Embryonic facial prominence (tissue), 1 donor: ENCODE measurements around the gene YY1.
A peak's percentile ranks its signal among the peaks of the same experiment; 100 is the strongest.
"Not testable (repeated sequence)": the region's sequence is repeated elsewhere in the genome, so short reads cannot be mapped to it uniquely, and the experiment has no call there.

Experiments
- DNase-seq: peaks from one replicate; pipeline ENCODE4 v3.0.0-alpha.2; 2016; ENCODE audit errors: extremely low spot score

The YY1 gene

DNA sequence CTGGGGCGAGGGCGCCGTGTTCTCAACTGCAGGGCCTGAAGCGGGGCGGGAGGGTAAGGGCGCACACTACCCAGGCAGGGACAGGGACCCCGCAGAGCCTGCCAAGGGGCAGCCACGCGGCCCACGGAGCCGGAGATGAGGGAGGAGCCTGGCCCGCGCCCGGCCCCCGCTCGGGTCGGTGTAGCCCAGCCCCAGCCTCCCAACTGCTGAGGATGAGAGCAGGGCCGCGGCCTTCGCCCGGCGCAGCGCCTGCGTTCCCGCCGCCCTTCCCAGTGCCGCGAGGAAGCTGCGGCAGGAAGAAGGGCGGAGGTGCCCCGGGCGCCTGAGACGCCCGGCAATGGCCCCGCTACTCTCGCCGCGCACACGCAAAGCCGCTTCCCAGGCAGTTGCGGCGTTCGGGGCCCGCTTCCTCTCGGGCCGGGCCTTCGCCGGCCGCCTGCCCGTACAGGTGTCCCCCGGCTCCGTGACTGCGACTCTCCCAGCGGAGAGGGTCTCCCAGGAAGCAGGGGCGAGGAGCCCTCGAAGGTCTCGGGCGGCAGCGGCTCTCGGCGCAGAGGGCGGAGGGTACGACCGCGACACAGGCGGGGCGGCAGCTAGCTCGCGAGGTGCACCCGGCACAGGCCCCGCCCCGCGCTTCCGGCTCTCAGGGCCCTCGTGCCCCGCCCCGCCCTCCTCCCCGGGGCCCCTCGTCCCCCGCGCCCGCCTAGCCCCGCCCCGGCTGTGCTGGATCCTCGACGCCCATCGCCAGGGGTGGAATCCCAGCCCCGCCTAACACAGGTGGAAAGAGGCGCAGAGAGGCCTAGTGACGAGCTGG lies 24.8 kb upstream of the YY1 start:
- no peak for DNase-seq

DNA sequence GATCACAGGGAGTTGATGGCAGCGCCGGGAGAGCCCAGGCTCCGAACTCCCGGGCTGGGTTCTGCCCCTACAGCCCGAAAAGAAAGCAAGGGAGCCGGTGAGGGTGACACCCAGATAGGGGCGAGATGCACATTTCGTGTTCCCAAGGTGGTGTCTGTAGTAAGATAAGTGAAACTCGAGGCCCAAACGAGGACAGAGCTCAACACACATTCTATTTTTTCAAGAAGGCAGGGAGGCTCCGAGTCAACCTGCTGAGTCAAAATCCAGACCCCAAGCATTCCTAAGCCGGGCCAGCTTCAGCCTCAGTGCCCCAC lies 24.2 kb upstream of the YY1 start:
- DNase-seq: no peak

DNA sequence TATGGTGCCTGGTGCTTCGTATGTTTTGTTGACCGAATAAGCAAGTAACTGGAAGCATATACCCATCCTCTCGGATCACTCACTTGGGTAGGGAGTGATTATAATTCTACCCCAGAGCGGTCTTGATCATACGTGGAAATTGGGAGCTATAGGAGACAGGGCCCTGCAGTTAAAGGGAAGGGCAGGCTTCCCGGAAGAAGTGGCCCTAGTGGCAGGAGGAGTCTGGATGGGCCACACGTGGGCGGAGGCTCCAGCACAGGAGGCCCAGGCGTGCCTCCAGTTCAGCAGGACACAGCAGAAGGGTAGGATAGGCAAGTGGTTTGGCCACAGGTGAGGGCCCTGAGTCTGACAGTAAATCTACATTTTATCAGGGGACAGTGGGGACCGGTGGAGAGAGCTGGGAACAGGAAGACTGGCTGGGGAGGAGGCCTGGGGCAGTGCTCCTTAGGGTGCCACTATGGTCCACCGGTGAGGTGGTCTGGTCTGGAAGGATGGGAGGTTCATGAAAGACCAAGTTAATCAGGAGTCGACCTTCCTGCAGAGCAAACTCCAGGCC lies 23.5 kb upstream of the YY1 start:
- no peak for DNase-seq

DNA sequence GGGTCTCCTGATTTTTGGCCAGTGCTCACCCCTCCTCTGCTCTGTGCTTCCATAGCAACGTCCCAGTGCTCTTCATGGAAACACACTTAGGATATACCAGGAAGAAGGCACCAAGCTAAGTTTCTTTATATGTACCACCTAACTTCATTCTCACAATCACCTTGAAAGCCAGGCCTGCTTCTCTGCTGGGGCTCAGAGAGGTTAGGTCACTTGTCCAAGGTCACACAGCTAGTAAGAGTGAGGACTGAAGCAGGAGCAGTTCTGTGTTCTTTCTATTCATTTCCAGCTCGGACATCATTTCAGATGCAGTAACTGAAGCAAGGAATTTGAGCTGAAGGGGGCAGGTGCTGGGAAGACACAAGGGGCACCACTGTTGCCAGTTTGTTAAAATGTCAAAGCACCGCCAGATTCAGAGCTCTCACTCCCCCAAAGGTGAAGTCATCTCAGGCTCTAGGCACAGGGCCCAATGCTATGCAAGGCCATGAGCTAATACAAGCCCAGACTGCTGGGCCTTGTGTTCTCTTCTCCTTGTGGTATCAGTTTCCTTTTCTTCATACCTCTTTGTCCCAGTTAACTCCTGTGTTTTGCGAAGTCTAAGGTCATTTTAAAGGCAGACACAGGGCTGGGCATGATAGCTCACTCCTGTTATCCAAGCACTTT lies 19.7 kb upstream of the YY1 start:
- no peak for DNase-seq

DNA sequence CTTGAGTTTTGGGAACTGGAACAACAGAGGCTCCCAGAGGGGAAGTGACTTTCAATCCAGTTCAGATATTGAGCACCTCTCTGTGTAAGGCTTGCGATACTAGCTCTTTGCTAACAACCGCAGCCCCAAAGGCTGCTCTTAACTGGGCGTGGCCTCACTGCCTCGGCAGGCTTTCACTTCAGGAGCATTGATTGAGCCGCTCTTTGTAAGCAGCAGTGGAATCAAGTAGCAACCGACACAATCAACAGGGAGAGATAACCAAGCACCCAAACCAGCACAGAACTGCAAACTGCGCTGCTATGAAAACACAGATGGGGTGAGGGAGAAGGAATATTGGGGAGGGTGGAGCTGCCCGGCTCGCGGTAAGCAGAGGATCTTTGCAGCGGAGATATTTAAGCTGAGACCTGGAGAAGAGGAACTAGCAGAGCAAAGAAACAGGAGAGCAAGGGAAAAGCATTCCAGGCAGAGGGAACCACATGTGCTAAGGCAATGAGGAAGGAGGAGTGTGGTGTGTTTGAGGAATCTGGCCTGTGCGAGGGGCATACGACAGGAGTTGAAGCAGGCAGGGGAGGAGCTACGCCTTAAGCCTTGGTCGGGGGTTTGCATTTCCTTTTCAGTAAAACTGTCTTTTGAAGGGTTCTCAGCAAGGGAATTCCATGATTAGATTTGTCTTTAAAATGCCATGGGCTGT lies 17.3 kb upstream of the YY1 start:
- DNase-seq: no peak

DNA sequence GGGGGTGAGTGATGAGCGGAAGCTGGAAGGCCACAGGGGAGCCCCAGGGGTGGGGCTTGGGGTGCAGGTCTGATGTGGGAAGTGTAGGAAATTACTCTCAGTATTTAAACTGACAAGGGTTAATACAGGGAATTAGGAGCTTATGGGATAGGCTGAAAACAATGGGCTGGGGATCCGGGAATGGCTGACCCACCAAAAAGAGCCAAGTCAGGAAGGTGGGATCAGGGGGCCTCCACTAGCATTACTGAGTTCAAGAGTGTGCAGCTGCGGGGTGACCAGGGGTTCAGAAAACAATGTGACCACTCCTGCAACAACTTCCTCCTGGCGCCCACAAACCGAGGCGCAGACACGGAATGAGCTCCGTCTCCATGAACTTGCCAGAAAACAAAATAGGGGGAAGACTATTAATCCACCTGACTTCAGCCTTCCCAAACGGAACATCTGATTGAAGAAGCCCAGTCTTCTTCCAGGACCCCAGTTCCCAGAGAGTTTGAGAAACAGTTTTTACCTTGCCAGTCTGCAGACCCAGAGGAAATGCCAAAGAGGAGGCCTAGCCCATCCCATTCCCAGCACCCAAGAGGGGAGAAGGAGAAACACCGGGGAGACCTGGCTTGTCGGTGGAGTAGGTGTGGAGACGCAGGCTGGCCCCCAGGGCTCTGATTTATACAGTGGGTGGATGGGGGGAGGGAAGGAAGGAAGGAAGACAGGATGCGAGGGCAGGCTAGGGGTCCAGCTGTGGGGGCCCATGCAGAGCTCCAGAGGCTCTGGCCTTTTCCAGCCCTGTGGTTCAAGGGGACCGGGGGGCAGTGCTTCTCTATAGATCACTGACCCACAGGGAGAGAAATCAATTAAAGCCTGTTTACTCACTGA lies 16.5 kb upstream of the YY1 start:
- no peak for DNase-seq

DNA sequence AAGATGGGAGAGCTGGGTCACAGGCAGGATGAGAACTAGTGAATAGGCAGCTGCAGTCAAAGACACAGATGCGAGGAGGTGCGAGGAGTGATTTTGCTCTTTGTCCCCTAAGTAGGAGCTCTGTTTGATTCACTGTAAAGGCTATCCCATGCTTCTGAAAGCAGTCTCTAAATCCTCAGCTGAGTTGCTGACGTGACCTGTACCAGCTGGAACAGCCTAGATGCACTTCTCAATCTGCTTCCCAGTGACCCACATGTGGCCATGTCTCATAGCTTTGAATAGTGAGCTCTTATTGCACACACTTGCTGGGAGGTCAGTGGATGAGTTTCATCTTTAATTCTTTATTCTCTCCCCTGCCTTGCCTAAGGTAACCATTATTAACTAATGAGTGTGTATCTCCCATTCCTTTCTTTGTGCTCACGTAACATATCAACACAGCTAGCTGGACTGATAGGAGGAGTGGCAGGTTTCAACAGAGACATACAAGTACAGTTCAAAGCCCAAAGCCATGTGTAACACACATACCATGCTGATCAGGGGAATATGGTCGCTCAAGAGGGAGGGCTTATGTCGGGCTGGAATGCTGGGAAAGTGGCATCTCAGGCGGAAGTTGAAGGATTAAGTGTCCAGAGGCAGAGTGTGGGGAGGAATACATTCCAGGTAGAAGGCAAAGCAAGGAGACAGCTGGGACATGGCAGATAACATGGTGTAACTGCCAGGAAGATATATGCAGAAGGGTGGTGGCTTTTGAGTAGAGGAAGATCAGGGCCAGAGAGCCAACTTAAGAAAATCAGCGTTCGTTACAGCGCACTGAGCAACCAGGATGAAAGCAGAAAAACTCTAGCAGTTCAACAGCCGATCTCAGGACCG lies 15.4 kb upstream of the YY1 start:
- no peak for DNase-seq

GRCh38 chr14:100224229-100224866 lies 14.6 kb upstream of the YY1 start:
- DNase-seq: no peak

- DNase-seq: no peak
Measured at GRCh38 chr14:100225169-100225568, 13.8 kb upstream of the YY1 start.

GRCh38 chr14:100230361-100230760 lies 8.6 kb upstream of the YY1 start:
- no peak for DNase-seq

- DNase-seq: no peak
Measured at GRCh38 chr14:100234511-100234910, 4.4 kb upstream of the YY1 start.

DNA sequence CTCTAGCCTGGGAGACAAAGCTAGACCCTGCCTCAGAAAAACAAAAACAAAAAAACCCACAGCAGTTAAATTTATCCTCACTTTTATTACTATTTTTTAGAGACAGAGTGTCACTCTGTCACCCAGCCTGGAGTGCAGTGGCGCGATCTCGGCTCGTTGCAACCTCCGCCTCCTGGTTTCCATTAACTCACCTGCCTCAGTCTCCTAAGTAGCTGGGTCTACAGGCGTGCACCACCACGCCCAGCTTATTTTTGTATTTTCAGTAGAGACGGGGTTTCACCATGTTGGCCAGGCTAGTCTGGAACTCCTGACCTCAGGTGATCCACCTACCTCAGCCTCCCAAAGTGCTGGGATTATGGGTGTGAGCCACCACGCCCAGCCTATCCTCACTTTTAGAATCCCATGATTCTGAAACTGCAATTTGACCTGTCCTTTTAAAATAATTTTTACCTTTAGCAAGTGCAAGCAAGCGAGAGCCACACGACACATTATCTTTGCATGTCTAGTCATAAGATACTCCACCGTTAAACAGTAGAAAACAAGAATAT lies 2.6 kb upstream of the YY1 start:
- DNase-seq: not testable (repeated sequence)

DNA sequence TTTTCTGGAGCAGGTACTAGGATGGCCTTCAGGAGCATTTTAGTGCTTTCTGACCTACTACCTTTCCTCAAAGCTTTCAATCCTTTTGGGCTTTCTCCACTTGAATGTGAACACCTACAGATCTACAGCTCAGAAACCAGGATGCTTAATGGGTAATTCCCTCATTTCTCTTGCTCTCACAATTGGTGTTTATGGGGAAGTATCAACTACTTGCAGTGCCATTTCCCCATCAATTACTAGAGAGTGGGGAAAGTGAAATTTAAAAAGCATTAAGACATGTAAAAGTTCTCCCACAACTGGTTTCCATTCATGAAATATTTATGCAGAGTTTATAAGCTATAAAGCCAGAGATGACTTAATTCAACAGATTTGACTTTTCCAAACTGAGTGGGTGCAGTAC lies 2.1 kb upstream of the YY1 start:
- no peak for DNase-seq

DNA sequence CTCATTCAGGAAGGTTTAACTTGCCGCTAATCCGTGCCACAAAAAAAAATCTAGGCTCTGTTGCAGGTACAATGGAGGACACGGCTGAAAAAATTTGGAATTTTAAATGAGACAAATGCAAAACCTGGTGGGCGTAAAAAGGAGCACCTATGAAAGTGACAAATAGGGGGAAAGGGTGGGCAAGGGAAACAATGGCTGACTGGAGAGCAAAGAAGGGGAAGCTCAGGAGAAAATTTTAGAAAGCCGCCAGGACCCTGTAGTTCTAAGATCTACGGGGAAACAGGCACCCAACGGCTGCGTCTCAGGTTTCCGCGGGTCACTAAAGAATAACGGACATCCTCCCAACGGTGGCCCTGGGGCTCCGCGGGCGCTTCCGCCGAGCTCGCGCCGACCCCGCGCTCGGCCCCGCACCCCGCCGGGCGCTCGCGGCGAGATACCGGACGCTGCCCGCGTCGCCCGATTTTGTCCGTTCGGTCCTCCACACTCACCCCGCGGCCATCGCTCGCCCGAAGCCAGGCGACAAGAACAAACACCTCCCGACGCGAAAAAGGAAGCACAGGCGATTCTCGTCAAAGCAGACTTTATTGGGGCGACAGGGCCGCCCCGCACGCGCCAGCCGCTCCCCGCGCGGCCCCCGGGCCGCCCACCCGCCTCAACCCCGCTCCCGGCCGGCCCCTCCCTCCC lies 1.1 kb upstream of the YY1 start:
- DNase-seq: no peak

GRCh38 chr14:100239211-100239839 lies 381 bp downstream of the YY1 start:
- DNase-seq: no peak

DNA sequence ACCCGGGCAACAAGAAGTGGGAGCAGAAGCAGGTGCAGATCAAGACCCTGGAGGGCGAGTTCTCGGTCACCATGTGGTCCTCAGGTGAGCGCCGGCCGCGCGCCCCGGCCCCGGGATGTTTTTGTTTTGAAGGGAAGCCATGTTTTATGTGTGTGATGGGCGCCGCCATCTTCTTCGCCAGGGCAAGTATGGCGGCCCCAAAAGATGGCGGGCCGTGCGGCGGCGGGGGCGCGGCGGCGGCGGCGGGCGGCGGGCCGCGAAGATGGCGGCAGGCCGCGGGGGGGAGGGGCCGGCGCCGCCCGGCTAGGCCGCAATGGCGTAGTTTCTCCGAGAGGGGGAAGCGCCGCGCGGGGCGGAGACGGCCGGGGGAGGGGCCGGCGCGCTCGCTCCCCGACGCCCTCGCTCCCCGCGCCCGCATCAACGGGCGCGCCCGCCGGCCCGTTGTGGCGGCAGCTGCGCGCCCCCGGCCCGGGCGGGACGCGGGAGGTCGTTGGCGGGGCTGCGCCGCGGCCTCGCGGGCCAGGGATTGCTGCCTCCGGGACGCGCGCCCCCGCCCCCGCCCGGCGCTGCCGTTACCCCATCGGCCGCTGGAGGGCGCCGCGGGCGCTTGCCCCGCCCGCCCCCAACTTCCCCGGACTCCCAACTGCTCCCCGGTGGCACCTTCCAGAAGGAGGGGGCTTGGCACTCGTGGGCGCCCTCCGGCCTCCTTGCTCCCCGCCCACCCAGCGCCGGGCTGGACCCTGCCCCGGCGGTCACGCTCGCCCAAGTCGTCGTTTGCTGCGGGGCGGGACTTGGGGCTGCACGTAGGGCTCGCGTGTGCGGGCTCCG lies 1.1 kb downstream of the YY1 start:
- peak; percentile 68 for DNase-seq

- no peak for DNase-seq
Measured at GRCh38 chr14:100240668-100241032, 1.7 kb downstream of the YY1 start.

DNA sequence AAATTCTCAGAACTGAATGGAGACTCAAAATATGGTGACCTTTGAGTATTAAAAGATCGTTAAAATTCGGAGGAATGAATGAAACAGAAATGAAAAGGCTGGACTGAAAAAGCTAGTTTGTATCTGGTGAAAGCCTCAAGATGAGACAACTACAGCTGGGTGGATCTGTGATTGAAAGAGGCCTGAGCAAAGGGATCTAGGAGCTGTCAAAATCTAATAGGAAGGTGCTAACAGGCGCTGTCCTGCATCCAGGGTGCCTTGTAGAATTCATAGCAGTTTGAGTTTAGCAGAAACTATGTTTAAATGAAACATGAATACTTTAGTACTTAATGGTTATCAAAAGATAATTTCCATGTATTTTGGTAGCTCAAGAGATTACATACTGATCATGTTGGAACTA lies 2.3 kb downstream of the YY1 start:
- no peak for DNase-seq
